Muscle of arm (tissue), 12 donors: ENCODE data around the gene TBC1D1. TPM values are rescaled to one million over a fixed set of nuclear protein-coding genes. Genes with fewer than 3 reads are reported as not detected.
"Not testable (repeated sequence)": the region's sequence is repeated elsewhere in the genome, so short reads cannot be mapped to it uniquely, and the experiment has no call there.

Experiments used
- DNase-seq: peaks from one replicate; pipeline ENCODE4 v3.0.0-alpha.2; 2013
- polyA plus RNA-seq, 12 donors: library from polyadenylated mRNA; unstranded; fragments of 120-200 nt; gene quantifications; one replicate each; pipeline ENCODE4 v1.2.1, GENCODE V29; 2013; ENCODE audit not compliant: insufficient read length in 12 of 12

Gene TBC1D1
- polyA plus RNA-seq, 12 donors: 36.0 to 71.2 (median 61.3) TPM; not detected in 1

DNA sequence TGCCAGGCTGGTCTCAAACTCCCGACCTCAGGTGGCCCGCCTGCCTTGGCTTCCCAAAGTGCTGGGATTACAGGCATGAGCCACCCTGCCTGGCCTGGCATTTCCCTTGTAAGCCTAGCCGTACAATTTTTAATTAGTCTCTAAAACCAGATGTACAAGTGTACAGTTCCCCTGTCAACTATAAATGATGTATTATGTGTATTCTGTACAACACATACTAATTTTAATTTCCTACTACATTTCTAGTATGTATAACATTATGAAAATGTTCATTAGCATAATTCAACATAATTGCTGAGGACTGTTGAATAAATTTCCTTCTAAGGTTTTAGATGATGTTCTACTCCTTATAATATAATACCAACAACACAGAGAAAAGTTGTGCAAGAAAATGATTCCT, 27.8 kb downstream of the TBC1D1 start:
- DNase-seq: no peak

DNA sequence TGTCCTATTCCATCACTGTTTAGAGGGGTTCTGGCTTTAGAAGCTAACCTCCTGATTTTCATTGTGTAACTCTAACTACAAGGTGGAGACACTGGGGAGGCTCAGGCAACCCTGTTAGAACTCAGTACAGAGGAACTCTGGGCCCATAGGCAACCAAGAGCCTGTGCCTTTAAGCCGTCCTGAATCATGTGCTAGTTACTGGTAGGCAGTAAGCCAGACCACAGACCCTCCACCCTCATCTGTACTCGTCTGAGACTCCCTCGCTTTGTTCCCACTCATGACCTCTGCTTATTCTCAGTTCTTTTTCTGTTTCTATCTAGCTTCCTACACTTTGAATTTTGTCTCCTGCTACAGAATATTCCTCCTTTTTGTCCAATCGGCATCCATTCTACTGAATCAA, 31.4 kb downstream of the TBC1D1 start:
- DNase-seq: no peak

DNA sequence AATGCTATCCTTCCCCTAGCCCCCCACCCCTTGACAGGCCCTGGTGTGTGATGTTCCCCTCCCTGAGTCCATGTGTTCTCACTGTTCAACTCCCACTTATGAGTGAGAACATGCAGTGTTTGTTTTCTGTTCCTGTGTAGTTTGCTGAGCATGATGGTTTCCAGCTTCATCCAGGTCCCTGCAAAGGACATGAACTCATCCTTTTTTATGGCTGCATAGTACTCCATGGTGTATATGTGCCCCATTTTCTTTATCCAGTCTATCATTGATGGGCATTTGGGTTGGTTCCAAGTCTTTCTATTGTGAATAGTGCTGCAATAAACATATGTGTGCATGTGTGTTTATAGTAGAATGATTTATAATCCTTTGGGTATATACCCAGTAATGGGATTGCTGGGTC, 32.2 kb downstream of the TBC1D1 start:
- not testable (repeated sequence) for DNase-seq

DNA sequence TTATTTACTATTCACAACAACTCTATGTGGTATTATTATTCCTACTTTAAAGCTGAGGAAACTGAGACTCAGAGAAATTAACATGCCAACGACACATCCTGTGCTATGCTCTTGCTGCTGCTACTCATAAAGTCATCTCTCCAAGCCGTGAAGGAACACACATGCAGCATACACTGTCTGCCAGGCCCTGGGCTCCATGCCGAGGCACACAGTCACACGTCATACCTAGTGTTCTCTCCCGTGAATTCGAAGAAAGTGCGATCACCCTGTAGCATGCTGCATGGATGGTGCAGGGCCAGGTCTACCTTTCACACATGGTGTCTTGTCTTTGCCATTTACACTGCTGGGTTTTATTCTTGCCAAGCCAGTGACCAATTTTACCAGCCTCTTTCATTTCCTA, 34.1 kb downstream of the TBC1D1 start:
- DNase-seq: no peak

DNA sequence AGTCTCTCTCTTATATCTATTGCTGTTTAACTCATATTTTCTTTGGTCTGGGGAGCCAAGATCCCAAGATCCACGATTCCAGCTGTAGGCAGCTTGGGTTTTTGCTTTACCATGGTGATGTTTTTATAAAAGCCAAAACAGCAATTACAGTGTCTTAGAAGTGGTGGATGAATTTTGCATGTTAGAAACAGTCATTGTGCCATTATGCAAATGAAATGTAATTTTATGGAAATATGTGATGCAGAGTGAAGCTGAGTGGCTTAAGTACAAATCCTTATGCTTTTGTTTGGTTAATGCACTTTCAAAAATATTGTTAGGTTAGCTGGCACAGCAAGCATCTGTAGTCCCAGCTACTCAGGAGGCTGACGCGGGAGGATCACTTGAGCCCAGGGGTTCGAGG, 36.5 kb downstream of the TBC1D1 start:
- DNase-seq: no peak

DNA sequence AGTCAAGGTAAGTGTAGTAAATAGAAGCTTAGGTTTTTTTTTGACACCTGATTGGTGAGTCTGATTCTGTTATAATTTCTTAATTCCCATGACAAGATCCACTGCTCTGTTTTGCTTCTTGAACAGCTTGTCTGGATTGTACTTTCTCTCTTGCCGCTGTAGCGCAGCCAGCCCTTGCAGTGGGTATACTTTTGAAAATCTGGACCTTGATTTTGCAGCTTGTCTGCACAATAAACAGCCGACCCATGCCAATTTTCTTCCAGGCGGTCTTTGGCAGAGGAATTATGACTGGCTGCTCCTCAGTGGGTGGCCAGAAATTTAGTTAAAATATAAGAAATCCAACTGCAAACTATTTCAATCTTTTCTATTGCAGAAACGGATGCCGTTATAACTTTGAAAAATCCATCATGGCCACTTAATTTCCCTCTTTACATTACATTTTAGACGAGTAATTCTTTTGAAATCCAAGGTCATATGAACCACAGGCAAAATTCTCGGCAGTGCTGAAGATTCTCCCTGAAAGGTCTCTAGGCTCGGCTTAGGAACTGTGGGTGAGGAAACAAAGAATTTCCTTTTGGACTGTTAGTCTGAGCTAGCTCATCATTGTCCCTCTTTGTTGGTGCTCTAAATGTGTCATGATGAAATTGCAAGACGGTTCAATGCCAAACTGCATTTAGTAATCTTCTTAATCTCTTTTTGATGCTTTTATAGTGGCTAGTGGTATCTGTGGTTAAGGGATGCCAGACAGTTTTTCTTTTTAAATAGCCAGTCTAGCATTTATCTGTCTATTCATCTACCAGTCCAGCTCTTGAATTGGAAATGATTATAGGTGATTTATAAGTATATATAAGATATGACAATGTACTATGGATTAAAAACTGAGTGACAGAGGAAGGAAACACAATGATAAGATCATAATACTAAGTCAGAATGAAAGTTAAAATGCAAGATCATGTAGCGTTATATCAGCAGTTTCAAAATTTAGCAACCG, 37.8 kb downstream of the TBC1D1 start:
- DNase-seq: no peak

DNA sequence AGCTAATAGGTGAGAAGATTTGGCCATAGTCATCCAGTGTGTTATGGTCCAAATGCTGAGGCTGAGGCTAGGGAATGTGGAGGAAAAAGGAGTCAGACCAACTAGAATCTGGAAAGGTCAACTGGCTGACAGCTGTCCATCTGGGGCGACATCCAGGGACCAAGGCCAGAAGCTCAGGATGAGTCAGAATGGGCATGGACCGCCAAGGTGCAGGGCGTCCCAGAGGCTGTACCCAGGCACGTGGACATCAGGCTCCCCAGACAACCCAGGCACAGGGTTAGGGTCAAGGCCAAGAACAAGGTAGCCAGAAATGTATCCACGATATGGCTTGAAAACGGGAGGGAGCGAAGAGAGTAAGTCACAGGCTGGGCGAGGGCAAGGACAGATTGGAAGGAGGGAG, 43.2 kb downstream of the TBC1D1 start:
- no peak for DNase-seq

DNA sequence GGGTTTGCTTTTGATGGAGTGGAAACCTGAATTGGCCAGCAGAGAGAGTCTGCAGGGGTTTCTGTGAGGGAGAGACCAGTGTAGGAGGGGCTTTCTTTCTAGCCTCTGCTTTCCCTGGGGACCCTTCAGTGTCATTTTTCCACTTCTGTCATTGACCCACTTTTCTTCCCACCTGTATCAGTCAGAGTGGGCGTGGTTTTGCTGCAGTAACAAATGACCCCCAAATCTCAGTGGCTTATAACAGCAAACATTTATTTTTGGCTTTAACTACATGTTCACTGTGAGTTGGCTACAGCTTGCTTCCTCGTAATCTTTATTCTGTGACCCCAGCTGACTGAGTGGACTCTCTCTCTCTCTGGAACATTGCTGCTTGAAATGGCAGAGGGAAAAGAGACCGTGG, 43.7 kb downstream of the TBC1D1 start:
- no peak for DNase-seq

DNA sequence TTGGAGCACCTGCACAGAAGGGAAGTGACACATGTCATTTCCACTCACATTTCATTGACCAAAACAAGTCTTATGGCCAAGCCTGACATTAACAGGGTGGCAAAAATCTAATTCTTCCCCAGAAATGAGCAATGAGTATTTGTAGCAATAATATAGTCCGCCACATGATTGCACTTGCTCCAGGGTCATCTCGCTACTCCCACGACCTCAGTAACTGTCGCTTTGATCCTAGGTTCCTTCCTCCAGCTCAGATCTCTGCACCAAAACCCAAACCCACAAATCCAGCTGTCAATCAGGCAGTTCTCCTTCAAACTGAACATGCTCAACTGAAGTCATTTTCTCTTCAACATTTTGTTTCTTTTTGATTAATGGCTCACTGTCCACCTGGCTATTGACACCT, 44.1 kb downstream of the TBC1D1 start:
- DNase-seq: no peak

DNA sequence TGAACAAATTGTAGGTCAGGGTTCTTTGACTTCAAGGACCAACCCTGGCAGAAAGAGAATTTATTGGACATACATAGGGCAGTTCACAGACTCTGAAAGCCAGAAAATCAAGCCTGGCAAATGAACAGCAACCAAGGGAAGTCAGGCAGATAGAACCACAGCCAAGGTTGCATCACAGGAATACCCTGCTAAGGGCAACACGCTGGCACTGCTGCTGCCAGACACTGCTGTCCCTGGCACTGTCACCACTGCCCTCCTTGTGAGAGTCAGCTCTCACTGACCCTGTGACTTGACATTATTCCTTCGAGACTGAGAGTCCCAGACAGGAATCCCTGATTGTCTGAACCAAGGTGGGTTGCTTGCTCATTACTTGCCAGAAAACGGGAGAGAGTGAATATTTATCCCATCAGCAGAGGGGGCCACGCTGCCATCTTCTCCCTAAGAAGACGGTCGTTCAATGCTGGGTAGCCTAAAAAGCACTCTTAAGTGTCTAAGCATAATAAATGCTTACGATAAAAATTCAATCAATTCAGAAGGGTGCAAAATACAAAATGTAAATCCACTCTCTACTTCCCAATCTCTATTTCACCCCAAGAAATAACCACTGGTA, 46.1 kb downstream of the TBC1D1 start:
- DNase-seq: no peak

DNA sequence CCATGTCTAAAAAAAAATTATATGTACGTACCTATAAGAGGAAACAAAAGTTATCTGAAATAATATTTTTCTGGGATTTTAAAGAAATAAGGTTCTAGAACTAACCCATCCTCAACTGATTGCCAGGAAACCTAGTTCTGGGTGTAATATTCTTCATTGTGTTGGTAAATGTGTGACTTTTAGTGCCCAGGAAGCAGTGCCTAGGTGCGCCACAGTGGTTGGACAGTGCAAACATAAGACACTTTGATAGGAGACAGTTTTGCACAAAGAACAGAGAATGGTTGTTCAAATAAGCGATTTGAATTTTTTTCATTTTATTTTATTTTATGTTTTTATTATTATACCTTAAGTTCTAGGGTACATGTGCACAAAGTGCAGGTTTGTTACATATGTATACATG, 47.3 kb downstream of the TBC1D1 start:
- no peak for DNase-seq

DNA sequence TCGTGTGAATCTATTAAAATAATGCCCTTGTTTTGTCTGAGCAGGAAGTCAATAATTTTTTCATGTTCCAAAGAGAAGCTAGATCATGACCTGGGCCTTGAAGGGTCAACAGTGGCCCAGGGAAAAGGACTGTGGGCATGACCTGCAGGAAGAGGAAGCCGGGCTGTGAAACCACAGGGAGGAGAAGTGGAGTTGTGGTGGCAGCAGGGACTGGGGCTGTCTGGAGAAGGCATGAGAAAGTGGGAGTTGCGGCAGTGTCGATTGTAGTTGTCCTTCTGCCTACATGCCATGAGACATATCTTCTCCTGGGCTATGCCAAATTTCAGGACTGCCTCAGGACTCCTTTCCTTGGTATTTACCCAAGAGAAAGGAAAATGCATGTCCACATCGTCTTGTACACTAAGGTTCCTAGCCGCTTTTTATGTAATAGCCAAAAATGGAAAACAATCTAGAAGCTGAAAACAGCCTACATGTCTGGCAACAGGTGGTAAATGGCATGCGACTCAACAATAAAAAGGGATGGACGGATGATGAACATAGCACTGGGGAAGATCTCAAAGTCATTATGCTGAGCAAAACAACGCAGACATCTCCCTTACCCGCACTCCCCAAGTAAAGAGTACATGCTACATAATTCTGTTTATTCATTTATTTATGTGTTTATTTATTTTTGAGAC, 55.8 kb downstream of the TBC1D1 start:
- peak; percentile 8 for DNase-seq

DNA sequence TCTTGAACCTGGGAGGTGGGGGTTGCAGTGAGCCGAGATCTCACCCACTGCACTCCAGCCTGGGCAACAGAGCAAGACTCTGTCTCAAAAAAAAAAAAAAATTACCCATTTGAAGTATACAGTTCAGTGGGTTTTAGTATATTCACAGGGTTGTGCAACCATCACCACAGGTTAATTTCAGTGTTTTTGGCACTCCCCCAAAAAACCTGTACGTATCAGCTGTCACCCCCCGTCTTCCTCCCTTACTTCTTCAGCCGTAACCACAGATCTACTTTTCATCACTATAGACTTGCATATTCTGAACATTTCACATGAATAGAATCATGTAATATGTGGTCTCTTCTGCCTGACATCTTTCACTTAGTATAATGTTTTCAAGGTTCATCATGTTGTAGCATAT, 57.7 kb downstream of the TBC1D1 start:
- DNase-seq: no peak

DNA sequence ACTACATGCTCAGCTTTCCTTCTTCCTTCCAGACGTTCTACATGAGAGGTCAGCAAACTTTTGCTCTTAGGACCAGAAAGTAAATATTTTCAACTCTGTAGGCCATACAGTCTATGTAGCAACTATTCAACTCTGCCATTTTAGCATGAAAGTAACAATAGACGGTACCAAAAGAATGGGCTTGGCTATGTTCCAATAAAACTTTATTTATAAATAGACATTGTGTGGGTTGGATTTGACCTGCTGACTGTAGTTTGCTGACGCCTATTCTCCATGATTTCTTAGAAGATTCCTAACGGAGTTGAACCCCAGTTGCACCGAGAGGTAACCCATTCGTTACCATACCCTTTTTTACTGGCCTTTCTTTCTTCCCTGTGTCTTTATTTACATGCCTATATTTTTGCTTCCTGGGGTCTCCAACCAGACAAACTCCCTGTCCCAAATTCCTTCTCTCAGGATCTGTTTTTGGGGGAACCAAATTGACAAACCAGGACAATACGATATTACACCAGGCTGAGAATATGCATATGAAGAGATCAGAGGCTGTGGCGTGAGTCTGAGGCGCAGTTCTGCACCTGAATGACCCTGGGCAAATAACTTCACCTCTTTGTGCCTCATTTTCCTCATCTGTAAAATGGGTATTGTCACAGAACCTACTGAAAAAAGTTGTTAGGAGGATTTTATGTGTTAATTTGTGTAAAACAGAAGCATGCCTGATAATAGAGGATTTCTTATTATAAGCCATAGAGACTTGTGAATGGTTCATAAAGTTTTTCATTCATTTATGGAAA, 58.9 kb downstream of the TBC1D1 start:
- DNase-seq: no peak

DNA sequence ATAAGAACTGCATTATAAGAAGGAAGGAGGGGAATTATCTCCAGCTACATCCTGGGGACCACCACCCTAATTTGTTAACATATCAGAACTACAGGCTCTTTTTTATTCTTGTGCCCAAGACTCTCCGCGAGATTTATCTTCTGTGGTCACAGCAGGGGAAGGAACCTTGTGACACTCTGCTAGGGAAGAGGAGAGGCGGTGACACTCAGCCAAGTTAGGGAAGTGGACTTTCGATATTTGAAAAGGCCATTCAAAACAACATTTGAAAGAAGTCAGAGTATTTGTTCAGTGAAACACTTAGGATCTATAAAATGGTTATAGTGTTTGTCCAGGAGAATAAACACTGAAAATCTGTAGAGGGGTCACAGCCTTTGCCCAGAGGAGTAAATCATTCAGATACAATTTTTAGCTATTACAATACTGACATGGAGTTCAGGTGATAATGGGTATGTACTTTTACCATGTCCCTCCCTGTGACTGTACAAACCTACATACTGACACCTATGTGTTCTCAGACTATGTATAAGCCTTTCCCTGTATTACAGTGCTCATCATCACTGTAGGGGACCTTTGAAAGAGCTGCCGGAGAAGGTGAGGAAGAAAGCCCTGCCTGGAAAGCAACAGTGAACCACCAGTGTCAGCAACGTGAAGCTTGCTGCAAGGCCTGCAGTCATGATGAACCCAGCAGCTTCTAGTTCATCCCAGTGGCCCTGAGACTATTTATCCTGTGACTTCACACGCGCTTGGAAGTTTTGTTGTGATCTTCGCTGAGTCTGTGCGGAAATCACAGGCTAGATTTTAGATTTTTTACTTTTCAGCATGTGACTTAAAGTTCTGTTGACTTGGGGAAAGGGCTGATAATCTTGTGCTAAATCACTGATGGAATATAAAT, 60.8 kb downstream of the TBC1D1 start:
- no peak for DNase-seq

DNA sequence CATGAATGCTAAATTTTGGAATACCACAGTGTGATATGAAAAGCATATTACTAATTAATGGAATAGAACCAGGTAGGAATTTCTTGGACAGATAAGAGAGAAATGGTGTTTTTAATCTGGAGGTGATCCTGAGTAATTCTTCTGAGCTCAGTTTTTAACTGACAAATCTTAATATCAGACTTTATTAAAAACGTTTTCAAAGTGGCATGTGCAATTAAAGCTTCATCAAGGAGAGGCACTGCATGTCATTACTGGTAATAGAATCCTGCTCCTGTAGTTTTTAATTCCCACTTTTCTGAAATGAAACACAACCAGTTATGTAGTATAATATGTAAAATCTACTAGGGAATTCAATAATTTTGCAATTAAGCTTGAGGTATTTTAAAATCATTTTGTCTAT, 62.3 kb downstream of the TBC1D1 start:
- no peak for DNase-seq

DNA sequence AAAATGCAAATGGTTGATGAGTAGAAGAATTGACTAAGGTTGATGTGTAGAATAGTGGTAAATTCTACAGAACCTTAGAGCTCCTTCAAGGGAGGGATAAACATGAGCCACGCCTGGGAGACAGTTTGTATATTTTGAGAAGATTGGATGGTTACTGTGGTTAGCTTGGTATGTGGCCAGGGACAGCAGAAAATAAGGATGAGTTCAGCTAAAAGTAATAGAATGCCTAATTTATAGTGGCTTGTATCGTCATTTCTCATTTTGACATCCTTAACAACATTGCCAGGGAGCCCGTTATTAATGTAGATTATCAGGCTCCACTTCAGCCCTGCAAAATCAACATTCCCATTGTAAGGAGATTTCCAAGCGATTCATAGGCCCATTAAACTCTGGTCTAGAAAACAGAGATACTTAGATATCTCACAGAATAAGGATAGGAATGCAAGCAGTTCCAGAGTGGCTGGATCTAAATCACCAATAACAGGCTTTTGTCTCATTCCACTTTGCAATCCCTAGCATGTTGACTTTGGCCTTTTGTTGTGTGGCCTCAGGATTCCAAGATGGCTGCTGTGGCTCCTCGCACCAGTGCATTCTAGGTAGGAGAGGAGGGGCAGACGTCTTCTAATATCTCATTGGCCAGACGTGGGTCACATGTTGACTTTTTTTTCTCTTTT, 62.9 kb downstream of the TBC1D1 start:
- no peak for DNase-seq

DNA sequence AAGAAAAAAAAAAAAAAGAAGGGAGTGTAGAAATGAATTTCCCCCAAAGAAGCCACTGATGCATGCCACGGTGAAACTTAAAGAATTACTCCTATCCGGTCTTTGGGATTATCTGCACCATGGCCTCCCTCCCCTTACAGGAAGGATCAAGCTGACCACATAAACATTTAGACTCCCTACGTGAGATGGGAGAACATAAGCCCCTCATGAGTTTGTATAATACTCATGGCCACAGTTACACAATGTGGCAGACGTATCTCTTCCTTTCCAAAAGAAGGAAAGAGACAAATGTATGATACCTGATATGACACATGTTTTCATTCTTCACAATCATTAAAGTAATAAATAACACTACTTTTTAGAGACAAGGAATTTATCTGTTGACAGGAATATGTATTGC, 66.1 kb downstream of the TBC1D1 start:
- DNase-seq: no peak

DNA sequence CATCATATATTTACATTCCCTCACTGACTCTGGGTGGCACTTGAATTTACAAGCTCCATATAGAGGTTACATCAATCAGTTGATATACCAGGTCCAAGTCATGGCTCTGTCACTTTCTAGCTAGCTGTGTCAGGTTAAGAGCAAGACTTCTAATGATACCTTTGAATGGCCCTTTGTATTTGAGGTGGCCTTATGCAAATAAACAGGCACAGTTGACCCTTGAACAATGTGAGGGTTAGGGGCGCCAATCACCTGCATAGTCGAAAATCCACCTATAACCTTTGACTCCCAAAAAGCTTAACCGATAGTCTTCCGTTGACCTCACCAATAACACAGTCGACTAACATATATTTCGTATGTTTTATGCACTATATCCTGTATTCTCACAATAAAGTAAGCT, 68.0 kb downstream of the TBC1D1 start:
- no peak for DNase-seq

DNA sequence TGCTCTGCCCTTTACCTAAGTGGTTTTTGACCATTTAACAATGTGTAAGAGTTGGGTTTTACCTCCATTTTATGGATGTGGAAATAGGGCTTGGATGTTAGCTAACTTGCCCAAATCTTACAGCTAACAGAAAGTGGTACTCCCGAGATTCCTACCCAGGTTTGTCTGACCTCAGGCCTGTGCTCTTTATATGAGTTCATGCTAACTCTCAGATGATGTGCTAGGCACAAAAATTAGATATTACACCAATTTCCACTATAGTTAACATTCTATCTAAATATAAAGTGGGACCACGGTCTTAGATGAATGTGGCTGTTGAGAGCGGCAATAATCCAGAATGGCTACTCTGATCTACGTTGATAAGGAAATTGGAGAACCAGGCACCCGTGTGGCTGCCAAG, 69.2 kb downstream of the TBC1D1 start, which contains the start of gene PTTG2:
Gene PTTG2 (plus strand): TSS at position 301 of the 400 bp plus-strand sequence. CDS start 37 bp downstream, at position 338.
- DNase-seq: no peak
